Endothelial cell of umbilical vein (primary cell): ENCODE results near the gene LIMA1. TPM values are rescaled to one million over a fixed set of nuclear protein-coding genes. Genes with fewer than 3 reads are reported as not detected.
"Not testable (repeated sequence)": the region's sequence is repeated elsewhere in the genome, so short reads cannot be mapped to it uniquely, and the experiment has no call there.

Experiments used
- BruUV-seq: library from RNA; stranded (reverse); fragments of 400-500 nt; replicated peaks from 2 replicates; lab custom pipeline; 2021; lab: Mats Ljungman, UMichigan
- CTCF ChIA-PET: fragments of 300-600, 350-600 bp; sonication (Branson Sonifier 250); formaldehyde crosslinking; loops from one replicate; lab custom pipeline; 2021; ENCODE audit warnings: antibody characterized with exemption, inconsistent platforms; lab: Charles Lee
- POLR2A ChIA-PET: fragments of 300-600, 350-600 bp; sonication (Branson Sonifier 250); formaldehyde crosslinking; loops from one replicate; lab custom pipeline; 2021; ENCODE audit warnings: antibody characterized with exemption, inconsistent platforms; lab: Charles Lee
- DNase-seq: peaks from one replicate; pipeline ENCODE4 v3.0.0-alpha.2; 2011; ENCODE audit warnings: low read depth, low spot score
- FAIRE-seq: peaks from 2 replicates; lab custom pipeline; 2011; peaks lifted over from hg19 to GRCh38; lab: Jason Lieb, UNC
- H2AFZ ChIP-seq: 2 replicates; pipeline ENCODE4 v1.6.0; 2012; ENCODE audit warnings: low read depth, low read length, control low read depth, inconsistent platforms
- H3K27ac ChIP-seq: 2 replicates; pipeline ENCODE4 v1.5.1; 2011; ENCODE audit warnings: low read depth, mild to moderate bottlenecking, control low read depth, low read length, moderate library complexity; ENCODE audit not compliant: insufficient read depth
- H3K27me3 ChIP-seq, 2 experiments: 2 replicates each; pipeline versions ENCODE4 v1.6.0 to v1.6.1; 2011; ENCODE audit warnings: low read length in 2 of 2, mixed read lengths in 1 of 2; ENCODE audit not compliant: control insufficient read depth in 2 of 2, insufficient read depth in 2 of 2
- H3K36me3 ChIP-seq, 2 experiments: 2 replicates in 1 of 2; 3 replicates in 1 of 2; pipeline ENCODE4 v1.5.1; 2011; ENCODE audit warnings: low read length in 2 of 2, mild to moderate bottlenecking in 1 of 2, moderate library complexity in 1 of 2; ENCODE audit not compliant: control insufficient read depth in 2 of 2, insufficient read depth in 2 of 2; ENCODE audit errors: extremely low read depth in 1 of 2
- H3K4me1 ChIP-seq: 3 replicates; pipeline ENCODE4 v1.5.1; 2011; ENCODE audit warnings: mild to moderate bottlenecking, low read length; ENCODE audit not compliant: control insufficient read depth, insufficient read depth; ENCODE audit errors: extremely low read depth
- H3K4me2 ChIP-seq: 2 replicates; pipeline ENCODE4 v1.6.1; 2011; ENCODE audit warnings: low read length, control low read depth, mixed read lengths; ENCODE audit not compliant: insufficient read depth
- H3K4me3 ChIP-seq, 3 experiments: fragments of 200-600 bp in 1 of 3; sonication (generic), shearing (Covaris generic) in 1 of 3; replicated peaks in 1 of 3; 2 replicates each; pipeline ENCODE4 v1.5.1; 2011 to 2016; ENCODE audit warnings: control low read depth in 3 of 3, low read length in 3 of 3, mild to moderate bottlenecking in 2 of 3, inconsistent platforms in 1 of 3, low read depth in 1 of 3, moderate library complexity in 1 of 3; ENCODE audit not compliant: insufficient read depth in 1 of 3
- H3K79me2 ChIP-seq: 2 replicates; pipeline ENCODE4 v1.6.0; 2012; ENCODE audit warnings: low read length, inconsistent platforms; ENCODE audit not compliant: control insufficient read depth, insufficient read depth
- H3K9ac ChIP-seq: replicated peaks from 2 replicates; pipeline ENCODE3; 2011; ENCODE audit warnings: low read length, control low read depth; ENCODE audit not compliant: insufficient read depth; ENCODE audit errors: extremely low read depth
- H3K9me1 ChIP-seq: replicated peaks from 3 replicates; pipeline ENCODE4 v1.6.0; 2011; ENCODE audit warnings: mild to moderate bottlenecking, low read length; ENCODE audit not compliant: control insufficient read depth, insufficient read depth; ENCODE audit errors: extremely low read depth
- H3K9me3 ChIP-seq: replicated peaks from 2 replicates; pipeline ENCODE4 v1.5.1; 2012; ENCODE audit warnings: low read length, inconsistent platforms; ENCODE audit not compliant: control insufficient read depth, insufficient read depth
- H4K20me1 ChIP-seq: replicated peaks from 2 replicates; pipeline ENCODE3; 2011; ENCODE audit warnings: mild to moderate bottlenecking, low read length; ENCODE audit not compliant: control insufficient read depth, insufficient read depth; ENCODE audit errors: extremely low read depth
- GATA2 ChIP-seq: IDR thresholded peaks from 2 replicates; pipeline ENCODE4 v1.7.0; 2011; ENCODE audit warnings: low read depth, mild to moderate bottlenecking, moderate library complexity, mixed read lengths, low read length; ENCODE audit not compliant: insufficient read length, insufficient read depth
- JUN ChIP-seq: IDR thresholded peaks from 2 replicates; pipeline ENCODE4 v1.6.1; 2011; ENCODE audit warnings: borderline replicate concordance, low read depth; ENCODE audit not compliant: insufficient read length, insufficient read depth
- dilution Hi-C: fragments of 300-500 bp; cut with MboI; formaldehyde crosslinking; loops from one replicate; pipeline ENCODE4 v1.15.0; 2019; ENCODE audit warnings: low sequenced_read_pairs; ENCODE audit not compliant: extremely low pct_ligation_motif_present
- intact Hi-C: fragments of 100-400 bp; cut with micrococcal nuclease; formaldehyde crosslinking; loops from one replicate; pipeline ENCODE4 v1.10.0; 2022
- polyA plus RNA-seq, 4 experiments: library from polyadenylated mRNA; depleted of rRNA in 3 of 4; stranded (reverse) in 3 of 4; unstranded in 1 of 4; fragments of >200 nt; gene quantifications; 2 replicates each; pipeline versions ENCODE4 v1.2.1 to v1.2.3, GENCODE V29; 2011 to 2012; ENCODE audit warnings: missing spikeins in 1 of 4
- total RNA-seq: library from RNA; stranded (reverse); gene quantifications from 2 replicates; pipeline ENCODE4 v1.2.3, GENCODE V29; 2021

Gene LIMA1
- total and polyA plus RNA-seq, 2 donors (not counting 3 experiments of a cell fraction or from before 2014, with no cell fraction given), result 35.0 to 87.3 TPM

- no peak overlapping the region for H3K4me3 ChIP-seq
- POLR2A ChIA-PET, result no interaction called here
- H3K9ac ChIP-seq, result no peak overlapping the region
- no peaks in the 10 kb centered on the region for H3K9me1 ChIP-seq
- no peaks in the 10 kb centered on the region for H4K20me1 ChIP-seq
- no peaks in the 10 kb centered on the region for H3K27me3 ChIP-seq
- peak; percentile 87 for DNase-seq
- FAIRE-seq, result no peak
- H3K79me2 ChIP-seq, result no peaks in the 10 kb centered on the region
- H3K9me3 ChIP-seq, result no peaks in the 10 kb centered on the region
- dilution Hi-C loops, result no loop called here
- peaks cover 17% of the 10 kb centered on the region for H3K4me1 ChIP-seq
- H2AFZ ChIP-seq, result no peak overlapping the region
- TF ChIP-seq GATA2 (peak; percentile 55), JUN (no peak)
- intact Hi-C loops, result no loop called here
- no TSS peak for BruUV-seq
- no peak overlapping the region for H3K27ac ChIP-seq
- H3K4me2 ChIP-seq, result peak overlapping the region; percentile 29
- no peaks in the 10 kb centered on the region for H3K36me3 ChIP-seq
- CTCF ChIA-PET, result no interaction called here
Observed at GRCh38 chr12:50275556-50275955, 7.8 kb downstream of the LIMA1 start.

GRCh38 chr12:50275127-50275526 lies 8.2 kb downstream of the LIMA1 start:
- BruUV-seq, H3K9me3 ChIP-seq, H2AFZ ChIP-seq, dilution Hi-C loops, CTCF ChIA-PET, FAIRE-seq, H3K9ac ChIP-seq, H3K9me1 ChIP-seq, intact Hi-C loops, H3K4me3 ChIP-seq, H3K27ac ChIP-seq, H4K20me1 ChIP-seq, H3K36me3 ChIP-seq, H3K79me2 ChIP-seq, POLR2A ChIA-PET, DNase-seq, H3K27me3 ChIP-seq: not testable (repeated sequence)
- H3K4me1 ChIP-seq, result peaks cover 17% of the 10 kb centered on the region
- H3K4me2 ChIP-seq, result peak overlapping the region; percentile 29
